Smooth muscle cell (in vitro differentiated cells): ENCODE results near the gene MAP3K13. TPM values are rescaled to one million over a fixed set of nuclear protein-coding genes. Genes with fewer than 3 reads are reported as not detected.

Experiments used
- DNase-seq: peaks from one replicate; lab custom pipeline; 2025; ENCODE audit not compliant: unreplicated experiment; lab: John Stamatoyannopoulos, UW
- H2AFZ ChIP-seq: fragments of 200-600 bp; sonication (generic); 2 replicates; pipeline ENCODE4 v1.6.0; 2016; ENCODE audit warnings: antibody characterized with exemption, low read depth, mild to moderate bottlenecking
- H3F3A ChIP-seq: fragments of 200-600 bp; sonication (generic); 2 replicates; pipeline ENCODE4 v1.6.0; 2017; ENCODE audit warnings: antibody characterized with exemption, low read depth
- H3K27ac ChIP-seq: fragments of 200-600 bp; sonication (generic); 2 replicates; pipeline ENCODE4 v1.5.1; 2016; ENCODE audit warnings: low read depth, mild to moderate bottlenecking
- H3K27me3 ChIP-seq: fragments of 200-600 bp; sonication (generic); 2 replicates; pipeline ENCODE4 v1.6.1; 2016; ENCODE audit warnings: low read depth, mild to moderate bottlenecking
- H3K36me3 ChIP-seq: fragments of 200-600 bp; sonication (generic); 2 replicates; pipeline ENCODE4 v1.5.1; 2016; ENCODE audit warnings: low read depth
- H3K4me1 ChIP-seq: fragments of 200-600 bp; sonication (generic); 2 replicates; pipeline ENCODE4 v1.5.1; 2016; ENCODE audit warnings: low read depth
- H3K4me2 ChIP-seq: fragments of 200-600 bp; sonication (generic); 2 replicates; pipeline ENCODE4 v1.6.0; 2016; ENCODE audit warnings: mild to moderate bottlenecking
- H3K4me3 ChIP-seq: fragments of 200-600 bp; sonication (generic); 2 replicates; pipeline ENCODE4 v1.5.1; 2016; ENCODE audit warnings: mild to moderate bottlenecking
- H3K79me2 ChIP-seq: fragments of 200-600 bp; sonication (generic); 2 replicates; pipeline ENCODE4 v1.6.0; 2016; ENCODE audit warnings: low read depth, mild to moderate bottlenecking
- H3K9ac ChIP-seq: fragments of 200-600 bp; sonication (generic); 2 replicates; pipeline ENCODE4 v1.6.0; 2016; ENCODE audit warnings: low read depth
- H3K9me3 ChIP-seq: fragments of 200-600 bp; sonication (generic); replicated peaks from 2 replicates; pipeline ENCODE4 v1.5.1; 2016; ENCODE audit warnings: low read depth
- H4K20me1 ChIP-seq: fragments of 200-600 bp; sonication (generic); 2 replicates; pipeline ENCODE4 v1.6.0; 2016; ENCODE audit warnings: low read depth
- CTCF ChIP-seq: fragments of 200-600 bp; sonication (generic); IDR thresholded peaks from 2 replicates; pipeline ENCODE4 v1.5.1; 2017; ENCODE audit warnings: borderline replicate concordance, mild to moderate bottlenecking, antibody characterized with exemption; ENCODE audit not compliant: insufficient read depth, poor library complexity, severe bottlenecking
- WGBS: methylation state at CpG from one replicate; pipeline ENCODE4 v1.1.7; 2016; ENCODE audit warnings: low lambda C conversion rate; 5-methylcytosine and 5-hydroxymethylcytosine counted together
- polyA plus RNA-seq: library from polyadenylated mRNA; unstranded; fragments of >200 nt; fragmentation: Nextera tagmentation; extraction: Ambion mirVana; gene quantifications from 2 replicates; pipeline ENCODE4 v1.2.1, GENCODE V29; 2016
- total RNA-seq: library from RNA; depleted of rRNA; stranded (reverse); fragments of >200 nt; gene quantifications from 2 replicates; pipeline ENCODE4 v1.2.3, GENCODE V29; 2014

The MAP3K13 gene
- total and polyA plus RNA-seq, 2 experiments from 2014 or later = 28.5 to 49.9 TPM

GRCh38 chr3:185532901-185533300 lies 170.0 kb downstream of the MAP3K13 start:
- no peaks in the 10 kb centered on the region for H3K4me1 ChIP-seq
- no peaks in the 10 kb centered on the region for H3F3A ChIP-seq
- DNase-seq = no peak
- no peaks in the 10 kb centered on the region for H3K36me3 ChIP-seq
- H3K9ac ChIP-seq = no peak overlapping the region
- no peaks in the 10 kb centered on the region for H4K20me1 ChIP-seq
- WGBS = 69% methylated on average over 5 of the region's 5 CpGs
- H3K79me2 ChIP-seq = no peaks in the 10 kb centered on the region
- H2AFZ ChIP-seq = no peak overlapping the region
- TF ChIP-seq CTCF = no peak
- no peak overlapping the region for H3K4me3 ChIP-seq
- H3K27me3 ChIP-seq = no peaks in the 10 kb centered on the region
- no peak overlapping the region for H3K4me2 ChIP-seq
- H3K27ac ChIP-seq = no peak overlapping the region
- H3K9me3 ChIP-seq = no peaks in the 10 kb centered on the region

GRCh38 chr3:185534511-185534910 lies 171.6 kb downstream of the MAP3K13 start:
- Histone ChIP-seq H3K4me2 (no peak overlapping the region), H3K4me3 (no peak overlapping the region), H3K4me1 (no peaks in the 10 kb centered on the region), H3K79me2 (no peaks in the 10 kb centered on the region), H3K9ac (no peak overlapping the region), H3F3A (no peaks in the 10 kb centered on the region), H4K20me1 (no peaks in the 10 kb centered on the region), H3K36me3 (no peaks in the 10 kb centered on the region), H3K27me3 (no peaks in the 10 kb centered on the region), H3K27ac (no peak overlapping the region), H3K9me3 (no peaks in the 10 kb centered on the region), H2AFZ (no peak overlapping the region)
- DNase-seq = no peak
- WGBS = 81% methylated on average over 2 of the region's 2 CpGs
- TF ChIP-seq CTCF = no peak

- H3K4me1 ChIP-seq = no peaks in the 10 kb centered on the region
- no peak overlapping the region for H3K4me3 ChIP-seq
- no peak overlapping the region for H2AFZ ChIP-seq
- H3K79me2 ChIP-seq = no peaks in the 10 kb centered on the region
- H3K9me3 ChIP-seq = no peaks in the 10 kb centered on the region
- H3F3A ChIP-seq = no peaks in the 10 kb centered on the region
- H3K36me3 ChIP-seq = no peaks in the 10 kb centered on the region
- DNase-seq = no peak
- no peak for TF ChIP-seq CTCF
- H3K27ac ChIP-seq = peak overlapping the region; percentile 38
- WGBS = 77% methylated on average over 9 of the region's 9 CpGs
- H3K4me2 ChIP-seq = no peak overlapping the region
- no peaks in the 10 kb centered on the region for H4K20me1 ChIP-seq
- no peak overlapping the region for H3K9ac ChIP-seq
- no peaks in the 10 kb centered on the region for H3K27me3 ChIP-seq
Measured at GRCh38 chr3:185537369-185537970, 174.5 kb downstream of the MAP3K13 start.

Other genes starting within 250 kb of the MAP3K13 start
- 0.72 and 1.4 TPM in 2 replicates for gene C3orf70, start 210.1 kb upstream of the MAP3K13 start, total RNA-seq
- gene C3orf70, start 210.1 kb upstream of the MAP3K13 start, polyA plus RNA-seq = 0.23 and 0.54 TPM in 2 replicates
- 2.7 and 3.7 TPM in 2 replicates for gene EHHADH, start 109.1 kb upstream of the MAP3K13 start, total RNA-seq
- gene EHHADH, start 109.1 kb upstream of the MAP3K13 start, polyA plus RNA-seq = 1.5 and 2.9 TPM in 2 replicates
- gene TMEM41A, start 135.9 kb downstream of the MAP3K13 start, total RNA-seq = 11.2 and 19.7 TPM in 2 replicates
- gene TMEM41A, start 135.9 kb downstream of the MAP3K13 start, polyA plus RNA-seq = 21.3 and 30.1 TPM in 2 replicates
- gene LIPH, start 189.5 kb downstream of the MAP3K13 start, total RNA-seq = 0.04 TPM in 1 of 2 replicates, not detected in the other
- gene LIPH, start 189.5 kb downstream of the MAP3K13 start, polyA plus RNA-seq = 0.03 TPM in 1 of 2 replicates, not detected in the other
- 22.9 and 51.4 TPM in 2 replicates for gene SENP2, start 223.2 kb downstream of the MAP3K13 start, total RNA-seq
- 27.4 and 28.0 TPM in 2 replicates for gene SENP2, start 223.2 kb downstream of the MAP3K13 start, polyA plus RNA-seq